CD4-positive, alpha-beta T cell treated with Interleukin-21 for 1 hour (primary cell): Measurements from ENCODE around the gene ERC2.

Experiments used
- DNase-seq: peaks from one replicate; pipeline ENCODE4 v3.0.0-alpha.2; 2020

The ERC2 gene

DNA sequence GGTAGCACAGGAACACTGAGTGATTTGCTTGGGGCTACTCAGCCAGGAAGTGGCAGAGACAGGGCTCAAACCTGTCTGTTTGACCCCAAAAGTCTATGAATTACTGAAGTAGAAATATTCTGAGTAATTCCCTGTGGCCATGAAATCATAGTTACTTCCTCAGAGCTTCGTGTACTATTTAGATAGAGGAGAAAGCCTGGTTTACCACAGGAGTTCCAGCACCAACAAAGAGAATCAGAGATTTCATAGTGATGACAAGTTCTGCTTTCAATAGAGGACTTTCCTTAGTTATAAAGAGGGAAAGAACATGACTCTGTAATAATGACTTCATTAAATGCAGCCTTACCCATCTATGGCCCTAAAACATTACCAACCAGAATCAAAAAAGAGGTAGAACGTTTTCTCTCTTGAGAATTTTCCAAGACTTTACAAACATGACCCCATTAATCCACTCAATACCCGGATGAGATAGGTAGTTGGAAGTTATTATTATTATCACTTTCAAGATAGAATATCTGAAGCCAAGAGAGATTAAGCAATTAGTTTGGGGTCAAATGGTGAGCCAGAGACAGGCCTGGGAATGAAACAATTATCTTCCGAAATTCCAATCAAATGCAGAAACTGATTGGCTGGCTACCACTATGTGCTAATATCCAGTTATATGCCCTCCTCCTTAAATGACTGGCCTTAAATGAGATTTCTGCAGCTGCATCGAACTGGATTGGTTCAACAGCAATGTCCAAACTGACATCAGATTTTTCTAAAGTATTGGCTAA is 967.5 kb downstream of the ERC2 start:
- DNase-seq: no peak

DNA sequence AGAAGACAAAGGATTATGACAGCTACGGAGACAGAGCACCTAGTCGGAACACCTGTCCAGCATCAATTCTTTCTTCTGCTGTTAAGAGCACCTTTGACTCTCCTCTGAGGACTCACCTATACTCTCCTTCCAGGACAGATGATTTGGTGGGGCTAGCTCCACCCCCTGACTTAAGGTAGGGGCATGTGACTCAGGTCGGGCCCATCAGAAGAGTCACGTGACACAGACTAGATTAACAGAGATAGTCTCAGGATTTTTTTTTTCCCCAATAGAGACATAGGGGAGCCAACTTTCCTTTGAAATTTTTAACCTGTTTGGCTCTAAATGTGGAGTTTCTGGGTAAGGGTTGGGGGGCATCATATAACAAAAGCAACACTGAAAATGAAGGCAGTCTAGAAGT is 969.7 kb downstream of the ERC2 start:
- no peak for DNase-seq

DNA sequence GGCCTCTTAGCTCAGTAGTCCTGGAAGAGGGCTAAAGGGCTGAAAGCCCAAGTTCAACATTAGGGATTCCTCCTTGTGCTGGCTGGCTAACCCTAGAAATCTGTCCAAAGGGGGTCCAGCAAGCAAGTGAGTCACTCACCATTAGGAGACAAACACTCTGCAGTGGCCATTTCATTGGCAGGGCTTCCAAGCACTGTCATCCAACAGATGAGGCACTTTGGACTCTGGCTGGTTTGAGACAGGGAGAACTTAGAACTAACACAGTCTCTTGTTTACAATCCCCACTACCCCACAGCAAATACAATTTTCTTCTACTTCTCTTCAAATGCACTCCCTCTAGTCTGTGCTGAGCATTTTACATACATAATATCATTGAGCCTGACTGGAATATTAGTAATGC is 971.0 kb downstream of the ERC2 start:
- no peak for DNase-seq

DNA sequence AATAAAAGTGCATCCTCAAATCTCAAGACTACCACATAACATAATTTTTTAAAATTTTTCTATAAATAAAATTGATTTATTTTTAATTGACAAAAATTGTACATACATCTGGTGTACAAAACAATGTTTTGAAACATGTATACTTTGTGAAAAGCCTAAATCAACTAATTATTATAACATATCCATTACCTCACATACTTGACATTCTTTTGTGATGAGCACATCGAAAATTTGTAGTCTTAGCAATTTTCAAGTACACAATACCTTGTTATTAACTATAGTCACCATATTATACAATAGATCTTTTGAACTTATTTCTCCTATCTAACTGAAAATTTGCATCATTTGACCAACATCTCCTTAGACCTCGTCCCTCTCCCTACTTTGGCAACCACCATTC is 973.3 kb downstream of the ERC2 start:
- DNase-seq: no peak

DNA sequence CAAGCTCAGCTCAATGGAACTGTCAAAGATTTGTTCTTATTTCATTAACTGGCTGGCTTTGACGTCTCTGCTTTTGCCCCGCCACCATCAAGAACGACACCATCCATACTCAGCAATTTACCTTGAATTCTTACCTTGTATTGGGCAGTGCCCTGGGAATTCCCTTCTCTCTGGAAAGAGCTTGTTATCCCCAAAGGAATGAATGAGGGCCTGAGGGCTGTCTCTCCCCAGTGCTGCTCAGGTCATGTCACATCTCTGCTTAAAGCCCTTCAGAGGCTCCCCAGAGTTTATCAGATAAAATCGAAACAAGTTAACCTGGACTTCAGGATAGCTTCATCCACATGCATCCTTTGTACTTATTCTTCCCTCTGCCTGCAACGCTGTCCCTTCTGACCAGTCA is 975.3 kb downstream of the ERC2 start:
- no peak for DNase-seq

DNA sequence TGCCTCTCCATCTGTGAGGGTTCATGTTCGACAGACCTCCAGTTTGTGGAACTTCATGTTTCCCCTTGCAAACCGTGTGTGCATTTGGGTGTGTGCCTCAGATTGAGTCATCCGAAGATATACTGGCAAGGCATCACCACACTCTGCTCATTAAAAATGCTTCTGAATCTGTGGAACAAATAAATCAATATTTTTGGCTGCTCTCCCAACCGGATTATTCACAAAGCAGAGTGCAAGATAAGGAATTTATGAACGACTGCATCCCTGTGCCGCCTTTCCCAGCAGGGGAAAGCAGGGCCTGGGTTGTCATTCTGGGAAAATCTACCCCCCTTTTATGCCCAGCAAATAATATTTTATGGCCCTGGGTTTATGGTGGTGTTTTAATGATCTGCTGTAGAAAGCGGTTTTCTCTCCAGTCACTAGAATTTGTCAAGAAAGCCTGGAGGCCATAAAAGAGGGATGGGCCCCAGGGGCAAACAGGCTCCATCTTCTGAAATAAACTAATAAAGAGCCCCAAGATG is 976.9 kb downstream of the ERC2 start:
- DNase-seq: no peak

DNA sequence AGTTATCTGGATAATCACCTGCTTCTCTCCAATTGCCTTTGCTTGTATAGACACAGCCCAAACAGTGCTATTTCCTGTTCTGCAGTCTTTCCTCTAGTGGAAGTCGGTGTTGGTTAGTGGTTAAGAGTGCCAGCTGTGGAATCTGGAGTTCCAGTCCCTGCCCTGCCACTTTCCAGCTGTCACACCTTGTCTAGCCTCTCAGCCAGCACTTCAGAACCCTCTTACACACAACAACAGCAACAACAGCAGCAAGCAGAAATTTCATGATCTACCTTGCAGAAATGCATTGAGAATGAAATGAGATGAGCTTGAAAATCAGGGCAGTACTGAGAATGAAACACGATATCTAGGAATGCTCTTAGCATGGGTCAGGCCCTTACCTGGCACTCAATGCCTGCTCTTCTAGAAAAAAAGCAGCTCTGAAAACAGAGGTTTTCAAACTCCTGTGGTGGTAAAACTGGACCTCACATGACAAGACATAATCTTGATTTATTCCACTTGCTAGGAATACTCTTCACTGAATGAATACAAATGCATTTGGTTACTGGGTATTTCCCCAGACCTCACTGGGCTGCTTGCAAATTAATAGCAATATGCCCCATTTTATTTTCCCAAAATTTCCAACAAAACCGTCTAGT is 977.9 kb downstream of the ERC2 start:
- no peak for DNase-seq

DNA sequence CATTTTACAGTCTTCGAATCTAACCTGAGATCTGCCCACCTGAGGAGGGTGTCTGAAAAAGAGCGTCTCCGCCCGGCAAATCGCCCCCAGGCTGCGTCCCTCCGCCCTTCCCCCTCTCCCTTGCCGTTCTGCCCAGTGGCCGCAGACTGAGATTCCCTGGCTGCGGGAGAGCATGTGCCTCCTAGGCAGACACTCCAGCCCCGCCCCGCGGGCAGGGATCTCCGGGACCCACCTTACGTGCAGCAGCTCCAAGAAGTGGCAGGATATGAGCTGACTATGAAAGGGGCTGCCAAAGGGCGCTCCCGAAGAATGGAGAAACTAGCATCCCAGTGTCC is 978.5 kb downstream of the ERC2 start:
- DNase-seq: no peak

DNA sequence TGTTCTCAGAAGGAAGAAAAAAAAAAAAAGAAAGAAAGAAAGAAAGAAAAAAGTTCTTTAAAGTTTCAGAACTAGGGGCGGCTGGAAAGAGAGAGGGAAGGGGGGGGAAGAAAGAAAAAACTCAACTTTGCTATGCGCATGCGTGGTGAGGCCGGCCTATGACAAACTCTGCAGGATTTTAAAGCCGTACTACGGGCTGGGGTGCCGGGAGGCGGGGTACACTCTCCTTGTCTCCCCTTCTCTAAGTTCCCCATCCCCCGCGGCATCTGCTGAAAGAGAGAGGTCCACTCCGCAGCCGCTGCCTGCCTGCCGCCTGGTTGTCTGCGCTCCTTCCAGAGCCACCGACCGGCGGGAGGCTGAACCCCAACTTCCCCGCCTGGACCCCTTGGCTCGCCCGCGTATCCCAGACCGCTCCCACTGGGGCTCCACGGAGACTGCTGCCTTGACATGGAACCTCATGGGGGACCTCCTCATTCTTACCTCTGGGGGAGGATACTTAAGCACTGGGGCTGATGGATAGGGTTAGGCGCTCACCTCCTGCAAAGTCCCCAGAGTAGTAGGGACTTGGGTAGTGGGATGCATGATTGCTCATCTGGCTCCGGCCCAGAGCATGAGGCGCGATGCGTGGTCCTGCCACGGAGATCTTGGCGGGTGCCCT is 979.7 kb downstream of the ERC2 start:
- no peak for DNase-seq

DNA sequence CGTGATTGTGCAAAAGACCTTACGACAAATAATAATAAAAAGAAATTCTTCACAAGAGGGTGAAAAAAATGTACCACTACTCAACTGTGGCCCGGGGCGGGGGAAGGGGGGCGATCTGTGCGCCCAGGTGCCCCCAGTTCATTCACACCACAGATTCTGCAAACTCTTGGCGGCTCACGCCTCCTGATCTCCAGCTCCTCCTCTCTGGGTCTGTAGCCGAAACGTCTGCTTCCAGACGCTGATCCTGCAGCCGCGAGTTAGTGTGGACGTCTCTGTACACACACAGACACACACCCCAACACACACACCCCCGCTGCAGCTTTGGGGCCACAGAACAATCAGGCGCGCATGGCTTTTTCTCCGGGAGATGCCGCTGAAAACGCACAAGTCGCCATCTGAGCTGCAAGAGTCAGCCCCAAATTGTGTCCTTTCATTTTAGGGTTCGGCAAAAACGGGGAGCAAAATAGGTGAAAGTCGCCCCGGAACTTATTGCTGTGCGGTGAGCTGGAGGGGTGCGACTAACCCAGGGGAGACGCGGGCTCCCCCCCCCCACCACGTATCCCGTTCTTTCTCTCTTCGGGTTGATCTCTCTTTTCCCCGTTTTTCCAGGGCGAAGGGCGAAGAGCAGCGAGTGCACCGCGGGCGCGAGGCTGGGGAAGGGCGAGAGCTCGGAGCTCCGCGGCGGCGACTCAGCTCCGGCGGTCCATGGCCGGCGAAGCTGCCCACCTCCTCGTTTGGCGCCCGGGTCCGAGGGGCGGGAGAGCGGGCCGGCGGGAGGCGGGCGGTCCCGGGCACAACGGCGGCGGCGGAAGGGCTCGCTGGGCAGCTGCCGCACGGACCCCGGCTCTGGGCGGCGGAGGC is 980.7 kb downstream of the ERC2 start:
- DNase-seq: no peak

DNA sequence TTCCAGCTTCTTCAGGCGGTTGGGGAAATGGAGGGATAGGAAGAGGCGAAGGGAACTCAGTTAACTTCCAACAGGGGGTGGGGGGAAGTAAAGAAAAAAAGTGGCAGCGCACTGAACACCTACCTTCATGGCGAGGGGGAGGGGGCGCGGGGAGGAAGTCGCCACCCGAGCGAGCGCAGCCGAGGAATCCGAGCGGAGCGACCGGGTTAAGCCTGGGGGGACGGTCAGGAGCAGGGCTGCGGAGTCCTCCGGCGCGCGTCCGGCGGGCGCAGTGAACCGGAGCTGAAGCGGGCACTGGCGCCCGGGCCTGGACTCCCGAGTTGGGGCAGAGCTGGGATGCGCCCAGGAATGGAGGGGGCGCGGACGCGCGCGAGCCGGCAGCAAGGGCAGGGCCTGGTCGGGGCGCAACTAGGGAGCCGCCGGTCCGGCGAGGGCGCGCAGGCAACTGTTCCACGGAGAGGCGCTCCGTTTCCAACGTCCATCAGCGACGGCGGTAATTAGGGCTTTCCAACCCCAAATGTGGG is 981.3 kb downstream of the ERC2 start, which contains the start of gene WNT5A:
Gene WNT5A (minus strand): TSS at position 450 of the 524 bp plus-strand sequence. CDS start 321 bp downstream, at position 129.
- DNase-seq: no peak

DNA sequence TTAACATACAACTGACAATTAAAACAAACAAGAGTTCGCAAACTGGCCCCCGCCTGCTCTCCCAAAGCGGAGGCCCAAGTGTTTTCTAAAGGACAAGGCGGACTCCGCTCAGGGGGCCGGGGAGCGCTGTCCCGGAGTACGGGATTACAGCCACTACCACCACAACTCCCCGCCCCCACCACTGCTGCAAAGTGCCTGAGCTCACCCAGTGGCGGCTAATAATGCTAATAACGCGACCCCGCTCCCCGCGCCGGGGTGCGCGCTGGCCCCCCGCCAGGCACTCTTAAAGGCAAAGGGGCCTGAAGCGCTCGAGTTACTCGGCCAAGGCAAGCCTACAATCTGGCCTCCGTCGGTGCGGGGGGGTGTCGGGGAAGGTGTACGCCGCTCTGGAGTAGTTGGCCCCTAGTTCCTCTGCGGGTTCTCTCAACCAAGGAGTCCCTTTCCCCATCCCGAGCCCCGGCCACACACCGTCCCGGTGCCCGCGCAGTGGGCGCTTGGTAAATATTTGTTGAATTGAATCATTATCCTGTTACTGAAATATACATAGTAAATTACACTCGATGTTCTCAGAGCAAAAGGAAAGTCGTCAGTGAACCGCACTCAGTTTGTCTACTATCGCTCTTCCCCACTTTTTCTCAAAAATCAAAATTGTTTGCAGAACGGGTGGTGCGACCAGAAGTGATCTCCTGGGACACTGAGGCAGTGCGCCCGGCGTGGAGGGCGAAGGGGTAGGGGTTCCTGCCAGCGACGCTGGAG is 982.0 kb downstream of the ERC2 start:
- DNase-seq: no peak

DNA sequence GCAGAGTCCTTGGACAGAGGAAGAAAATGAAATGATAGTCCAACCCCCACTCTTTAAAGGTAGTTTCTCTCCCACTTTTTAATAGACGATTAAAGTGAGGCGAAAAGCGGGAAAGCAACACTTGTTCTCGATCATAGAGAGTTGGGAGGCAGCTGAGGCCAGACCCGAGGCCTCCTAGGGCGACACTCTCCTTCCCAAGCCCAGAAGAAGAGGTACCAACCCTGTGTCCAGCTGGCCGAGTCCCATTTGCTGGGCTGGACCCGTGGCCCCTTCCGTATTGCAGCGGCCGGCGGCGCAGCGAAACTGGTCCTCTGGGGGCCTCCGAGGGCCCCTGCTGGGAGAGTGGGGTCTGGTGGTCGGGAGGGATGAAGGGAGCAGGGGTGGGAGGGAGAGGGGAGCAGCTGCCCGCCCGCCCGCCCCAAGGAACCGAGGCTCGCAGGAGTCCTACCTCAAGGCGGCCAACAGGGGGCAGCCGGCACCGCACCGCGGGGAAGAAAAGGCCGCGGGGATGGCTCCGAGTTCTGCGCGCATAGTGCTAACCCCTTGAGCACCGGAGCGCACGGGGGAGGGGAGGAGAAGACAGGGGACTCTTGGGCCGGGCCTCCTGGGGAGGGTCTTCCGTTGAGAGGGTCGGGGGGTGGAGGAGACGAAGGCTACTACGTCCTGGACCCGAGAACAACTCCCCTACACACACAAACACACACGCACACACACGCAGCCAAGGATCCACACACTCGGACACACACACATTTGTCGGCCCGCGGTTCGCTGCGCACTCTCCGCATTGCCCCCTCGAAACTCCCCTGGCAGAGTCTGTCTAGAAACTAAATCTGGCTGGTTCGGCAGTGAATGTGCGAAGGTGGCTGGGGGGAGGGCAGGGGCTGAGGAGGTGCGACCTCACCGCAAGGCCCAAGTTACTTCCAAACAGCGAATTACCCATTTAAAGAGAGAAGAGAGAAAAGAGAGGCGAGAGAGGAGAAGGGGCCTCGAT is 983.2 kb downstream of the ERC2 start:
- no peak for DNase-seq

DNA sequence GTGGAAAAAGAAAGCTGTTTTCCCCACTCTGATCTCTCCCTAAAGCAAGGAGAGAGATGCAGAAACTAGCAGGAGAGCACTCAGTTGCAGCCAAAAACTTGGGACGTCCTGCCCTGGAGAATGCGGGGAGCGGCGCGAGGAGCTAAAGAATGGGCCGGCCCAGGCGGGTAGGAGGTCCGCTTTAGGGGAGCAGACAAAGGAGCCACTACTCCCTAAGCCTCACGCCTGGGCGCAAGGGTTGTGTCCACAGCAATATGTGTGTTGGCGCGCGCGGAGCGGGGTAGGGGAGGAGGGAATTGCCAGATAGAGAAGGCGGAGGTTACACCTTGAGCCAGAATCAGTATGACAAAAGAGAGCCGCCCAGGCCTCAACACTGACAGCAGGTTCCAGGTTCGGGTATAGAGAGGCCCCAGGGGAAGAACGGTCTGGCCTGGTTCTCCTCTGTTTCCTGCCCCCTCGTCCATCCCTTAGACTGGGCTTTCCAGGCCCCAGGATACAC is 984.0 kb downstream of the ERC2 start:
- no peak for DNase-seq

DNA sequence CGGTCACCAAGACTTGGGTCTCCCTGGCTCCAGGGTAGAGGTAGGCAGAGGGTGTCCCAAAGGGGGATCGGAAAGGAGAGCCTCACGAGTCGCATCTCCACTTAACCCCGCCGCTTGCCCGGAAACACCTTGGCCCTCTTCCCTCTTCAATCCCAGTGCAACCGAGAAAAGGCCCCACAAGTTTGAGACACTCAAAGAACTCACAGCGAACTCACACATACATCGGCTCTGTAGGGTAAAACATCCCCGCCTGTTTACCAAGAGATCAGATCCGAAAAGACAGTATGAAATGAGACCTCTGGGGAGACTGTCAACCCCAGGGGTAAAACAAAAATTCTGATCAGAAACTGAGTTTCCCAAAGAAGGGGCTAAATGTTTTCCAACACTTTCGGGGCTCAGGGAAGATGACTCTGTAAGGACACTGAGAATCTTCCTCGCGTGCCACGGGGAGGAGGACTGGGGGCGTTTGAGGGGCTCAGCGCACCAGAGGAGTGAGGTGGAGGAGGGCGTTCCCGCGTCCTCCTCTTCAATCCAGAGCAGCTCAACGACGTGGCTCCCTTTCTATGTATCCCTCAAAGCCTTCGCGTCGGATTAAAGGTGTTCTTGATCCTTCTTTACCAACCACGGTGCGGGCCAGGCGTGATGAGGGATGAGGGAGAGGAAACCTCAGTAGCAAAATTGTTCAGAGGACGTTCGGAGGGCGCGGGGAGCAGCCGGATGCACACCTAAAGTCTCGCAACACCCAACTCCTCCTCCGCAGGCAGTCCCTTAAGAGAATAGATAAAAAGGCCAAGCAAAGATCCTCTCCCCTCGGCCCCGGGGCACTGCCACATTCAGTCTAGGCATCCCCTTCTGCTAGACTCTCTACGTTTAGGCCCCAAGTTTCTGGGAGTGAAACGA is 984.8 kb downstream of the ERC2 start:
- no peak for DNase-seq

DNA sequence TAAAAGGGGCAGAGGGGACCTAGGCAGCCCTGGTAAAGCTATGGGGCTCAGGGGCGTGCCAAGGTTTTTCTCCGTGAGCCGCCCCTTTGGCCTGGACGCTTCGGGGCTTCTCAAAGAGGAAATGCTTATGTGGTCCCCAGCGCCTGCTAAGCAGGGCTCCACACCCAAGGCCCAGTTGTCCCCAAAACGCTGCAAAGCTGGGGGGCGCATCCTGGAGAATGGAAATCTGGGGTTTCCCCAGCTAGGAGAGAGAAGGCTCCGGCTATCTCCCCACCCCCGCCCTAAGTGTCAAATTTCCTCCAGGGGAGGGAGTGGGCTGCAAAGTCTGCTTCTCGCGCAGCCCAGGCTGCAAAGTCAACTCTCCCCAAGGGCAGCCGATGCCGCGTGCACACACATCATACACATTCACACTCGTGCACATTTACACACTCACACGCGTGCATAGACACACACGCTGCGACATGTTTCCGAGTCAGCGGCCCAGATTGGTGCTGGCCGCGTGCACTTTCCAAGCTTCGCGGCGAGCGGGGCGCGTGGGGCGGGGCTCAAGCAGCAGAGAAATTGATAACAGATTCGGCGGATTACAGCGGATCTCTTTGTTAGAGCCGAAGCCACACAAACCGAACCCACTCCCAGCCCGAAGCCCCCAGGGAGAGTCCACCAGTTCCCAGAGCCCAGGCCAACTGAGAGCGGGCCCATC is 985.6 kb downstream of the ERC2 start:
- DNase-seq: no peak

DNA sequence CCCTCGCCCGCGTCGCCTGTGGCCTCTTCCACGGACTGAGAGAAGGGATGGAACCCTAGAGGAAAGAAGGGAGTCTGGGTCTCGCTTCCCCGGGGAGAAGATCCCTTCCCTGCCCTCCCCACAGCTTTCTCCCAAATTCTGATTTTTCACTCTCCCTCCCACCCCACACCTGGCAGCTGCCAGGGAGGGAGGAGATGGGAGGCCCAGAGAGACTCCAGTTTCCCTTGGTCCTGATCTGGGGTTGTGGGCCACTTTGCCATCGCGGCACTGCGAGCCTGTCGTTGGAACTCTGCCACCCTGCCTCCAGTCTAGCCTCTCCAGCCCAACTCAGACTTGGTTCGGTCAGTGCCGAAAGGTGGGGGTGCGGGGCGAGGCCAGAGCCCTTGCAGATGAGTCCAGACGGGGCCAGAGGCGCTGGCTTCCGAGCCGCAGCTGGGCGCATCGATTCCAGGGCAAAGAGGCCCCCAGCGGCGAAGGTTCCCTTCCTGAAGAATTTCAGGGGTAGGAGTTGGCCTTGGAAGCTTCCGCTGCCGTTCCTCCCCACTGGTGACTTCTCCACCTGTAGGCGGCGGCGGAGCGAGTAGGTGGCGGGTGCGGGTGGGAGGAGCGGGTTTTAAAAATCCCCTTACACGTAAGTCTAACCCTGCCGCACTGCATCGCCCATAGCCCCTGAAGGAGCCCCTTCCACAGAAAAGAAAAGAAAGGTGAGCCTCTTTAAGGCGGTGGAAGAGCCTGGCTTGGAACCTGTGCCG is 986.3 kb downstream of the ERC2 start:
- DNase-seq: no peak
